Gastroesophageal sphincter (tissue), 4 donors: Measurements from ENCODE around the gene GSK3A. TPM values are rescaled to one million over a fixed set of nuclear protein-coding genes. Genes with fewer than 3 reads are reported as not detected.

Experiments
- ATAC-seq: fragments of 150-250 bp; one replicate; pipeline ENCODE4 v1.9.1; 2016; ENCODE audit warnings: mild to moderate bottlenecking, moderate library complexity
- H3K27ac ChIP-seq, 4 donors: fragments of 200-600 bp; sonication (generic) in 3 of 4; 1 replicate in 3 of 4; 2 replicates in 1 of 4; pipeline ENCODE4 v1.5.1; 2016 to 2019
- H3K27me3 ChIP-seq: fragments of 200-600 bp; sonication (generic); one replicate; pipeline ENCODE4 v1.5.1; 2019
- H3K36me3 ChIP-seq, 2 donors: fragments of 200-600 bp; sonication (generic); one replicate each; pipeline ENCODE4 v1.5.1; 2019; ENCODE audit warnings: control low read depth in 1 of 2
- H3K4me1 ChIP-seq, 3 donors: fragments of 200-600 bp; sonication (generic); 1 replicate in 2 of 3; 2 replicates in 1 of 3; pipeline ENCODE4 v1.5.1; 2016 to 2019; ENCODE audit warnings: control low read depth in 2 of 3
- H3K4me3 ChIP-seq, 2 donors: fragments of 200-600 bp; sonication (generic); one replicate each; pipeline ENCODE4 v1.5.1; 2019; ENCODE audit warnings: mild to moderate bottlenecking in 1 of 2, moderate library complexity in 1 of 2
- H3K9me3 ChIP-seq, 3 donors: fragments of 200-600 bp; sonication (generic); one replicate each; pipeline ENCODE4 v1.5.1; 2017 to 2019; ENCODE audit warnings: control low read depth in 2 of 3
- EP300 ChIP-seq: sonication (generic); formaldehyde crosslinking; IDR thresholded peaks from one replicate; pipeline ENCODE4 v1.6.1; 2017; ENCODE audit warnings: antibody characterized with exemption, mild to moderate bottlenecking
- POLR2A ChIP-seq, 2 donors: fragments of 450-650 bp; IDR thresholded peaks; one replicate each; pipeline ENCODE4 v1.6.1; 2017; ENCODE audit warnings: antibody characterized with exemption in 2 of 2, mild to moderate bottlenecking in 2 of 2, moderate library complexity in 1 of 2
- POLR2AphosphoS5 ChIP-seq: sonication (generic); formaldehyde crosslinking; IDR thresholded peaks from one replicate; pipeline ENCODE4 v1.6.1; 2017; ENCODE audit warnings: antibody characterized with exemption
- WGBS, 2 donors: methylation state at CpG; one replicate each; pipeline ENCODE4 v1.1.5; 2018; ENCODE audit warnings: low coverage in 1 of 2; 5-methylcytosine and 5-hydroxymethylcytosine counted together
- total RNA-seq, 4 donors: library from RNA; depleted of rRNA; stranded (reverse); fragments of >200 nt; gene quantifications; one replicate each; pipeline ENCODE4 v1.1.0, GENCODE V29; 2016
- TF ChIP-seq, protein P1 (sequence below), 4 experiments: fragments of 200-600 bp in 2 of 4; fragments of 450-650 bp in 2 of 4; sonication (generic) in 1 of 4; IDR thresholded peaks; one replicate each; pipeline ENCODE4 v1.5.1; 2017 to 2019; ENCODE audit warnings: antibody characterized with exemption in 4 of 4, mild to moderate bottlenecking in 2 of 4, moderate library complexity in 2 of 4

The GSK3A gene
- total RNA-seq, 4 donors from 2014 or later, result 30.8 to 51.0 (median 35.1) TPM

DNA sequence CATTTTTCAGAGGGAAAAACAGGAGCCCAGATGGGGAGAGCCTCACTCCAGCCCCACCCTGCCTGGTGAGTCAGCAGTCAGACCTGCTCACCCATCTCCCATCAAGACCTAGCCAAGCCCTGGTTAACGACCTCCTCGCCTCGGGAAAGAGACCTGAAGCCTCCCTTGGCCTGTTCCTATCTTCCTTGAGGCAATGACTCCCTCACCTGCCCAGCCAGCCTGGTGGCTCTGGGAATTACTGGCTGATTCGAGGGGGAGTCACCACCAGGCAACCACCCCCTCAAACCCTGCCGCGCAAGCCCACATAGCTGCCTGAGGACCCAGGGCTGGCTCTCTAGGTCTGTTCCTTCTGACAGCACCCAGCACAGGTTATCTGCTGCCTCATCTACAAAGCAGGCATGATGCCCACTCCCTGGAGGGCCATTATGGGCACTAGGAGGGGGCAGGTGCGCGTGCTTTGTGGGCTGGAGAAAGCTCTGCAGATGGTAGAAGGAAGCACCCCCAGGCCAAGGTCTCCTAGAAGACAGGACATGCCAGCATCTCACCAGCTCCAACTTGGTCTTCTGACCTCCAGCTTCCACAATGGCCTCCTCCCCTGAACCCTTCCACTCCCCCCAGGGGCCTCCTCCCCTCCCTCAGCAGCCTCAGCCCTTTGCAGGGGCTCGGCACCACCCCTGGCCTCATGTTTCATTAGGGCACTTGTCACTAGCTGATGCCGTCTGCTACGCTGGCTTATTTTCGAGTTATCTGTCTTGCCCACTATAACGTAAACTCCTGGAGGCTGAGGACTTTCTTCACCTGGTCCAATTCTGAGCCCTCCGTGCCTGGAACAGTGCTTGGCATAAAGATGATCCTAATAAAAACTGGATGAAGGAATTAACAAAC lies 35.3 kb downstream of the GSK3A start:
- Histone ChIP-seq H3K4me3 (no peak overlapping the region), H3K27ac (no peak overlapping the region), H3K36me3 (peaks cover 0 to 100% of the 10 kb centered on the region in 2 donors), H3K9me3 (no peaks in the 10 kb centered on the region), H3K4me1 (no peaks in the 10 kb centered on the region), H3K27me3 (no peaks in the 10 kb centered on the region)
- TF ChIP-seq, protein P1, sequence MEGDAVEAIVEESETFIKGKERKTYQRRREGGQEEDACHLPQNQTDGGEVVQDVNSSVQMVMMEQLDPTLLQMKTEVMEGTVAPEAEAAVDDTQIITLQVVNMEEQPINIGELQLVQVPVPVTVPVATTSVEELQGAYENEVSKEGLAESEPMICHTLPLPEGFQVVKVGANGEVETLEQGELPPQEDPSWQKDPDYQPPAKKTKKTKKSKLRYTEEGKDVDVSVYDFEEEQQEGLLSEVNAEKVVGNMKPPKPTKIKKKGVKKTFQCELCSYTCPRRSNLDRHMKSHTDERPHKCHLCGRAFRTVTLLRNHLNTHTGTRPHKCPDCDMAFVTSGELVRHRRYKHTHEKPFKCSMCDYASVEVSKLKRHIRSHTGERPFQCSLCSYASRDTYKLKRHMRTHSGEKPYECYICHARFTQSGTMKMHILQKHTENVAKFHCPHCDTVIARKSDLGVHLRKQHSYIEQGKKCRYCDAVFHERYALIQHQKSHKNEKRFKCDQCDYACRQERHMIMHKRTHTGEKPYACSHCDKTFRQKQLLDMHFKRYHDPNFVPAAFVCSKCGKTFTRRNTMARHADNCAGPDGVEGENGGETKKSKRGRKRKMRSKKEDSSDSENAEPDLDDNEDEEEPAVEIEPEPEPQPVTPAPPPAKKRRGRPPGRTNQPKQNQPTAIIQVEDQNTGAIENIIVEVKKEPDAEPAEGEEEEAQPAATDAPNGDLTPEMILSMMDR (IDR thresholded peaks at IDR 0.05), result no peak
- no peak for TF ChIP-seq POLR2A (IDR thresholded peaks at IDR 0.05)
- no peak for TF ChIP-seq EP300
- TF ChIP-seq POLR2AphosphoS5, result no peak
- WGBS, 2 donors, result 73 to 76% methylated on average over 3 to 4 of the region's 14 CpGs
- no peak for ATAC-seq

GRCh38 chr19:42204664-42205063 lies 37.7 kb downstream of the GSK3A start:
- 50 to 57% methylated on average over 1 to 2 of the region's 6 CpGs for WGBS, 2 donors
- ATAC-seq, result no peak
- H3K9me3 ChIP-seq, result no peaks in the 10 kb centered on the region
- no peak for TF ChIP-seq EP300
- TF ChIP-seq POLR2A (IDR thresholded peaks at IDR 0.05), result no peak
- H3K4me3 ChIP-seq, result no peak overlapping the region
- H3K27me3 ChIP-seq, result no peaks in the 10 kb centered on the region
- H3K27ac ChIP-seq, result no peak overlapping the region
- H3K4me1 ChIP-seq, result peaks cover 0 to 8% (median 0%) of the 10 kb centered on the region in 3 donors
- peaks cover 0 to 100% of the 10 kb centered on the region in 2 donors for H3K36me3 ChIP-seq

DNA sequence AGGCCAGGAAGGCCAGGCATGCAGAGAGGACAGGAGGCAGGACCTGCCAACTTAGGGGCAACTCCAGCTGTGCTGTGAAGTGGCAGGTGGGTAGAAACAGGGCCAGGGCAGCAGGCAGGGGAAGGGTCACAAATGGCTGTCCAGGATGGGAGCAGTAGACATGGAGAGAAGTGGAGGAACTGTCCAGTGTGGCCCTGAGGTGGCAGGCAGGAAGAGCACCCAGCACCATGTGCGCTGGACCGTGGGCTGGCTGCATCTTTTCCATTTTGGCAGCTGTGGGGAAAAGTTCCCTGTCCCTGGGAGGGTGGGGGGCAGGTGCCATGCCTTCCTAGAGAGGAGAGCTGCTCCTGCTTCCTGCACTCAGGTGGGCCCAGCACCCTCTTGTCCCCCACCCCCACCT lies 38.7 kb downstream of the GSK3A start:
- no peaks in the 10 kb centered on the region for H3K27me3 ChIP-seq
- no peak overlapping the region for H3K4me3 ChIP-seq
- no peak overlapping the region for H3K27ac ChIP-seq
- no peaks in the 10 kb centered on the region for H3K9me3 ChIP-seq
- peaks cover 0 to 9% (median 5%) of the 10 kb centered on the region in 3 donors for H3K4me1 ChIP-seq
- H3K36me3 ChIP-seq, result peaks cover 0 to 100% of the 10 kb centered on the region in 2 donors
- TF ChIP-seq POLR2AphosphoS5 (no peak), EP300 (no peak), POLR2A (IDR thresholded peaks at IDR 0.05) (no peak)
- TF ChIP-seq, protein P1 (IDR thresholded peaks at IDR 0.05), result no peak
- ATAC-seq, result no peak
- WGBS, 2 donors, result 100% methylated on average over 2 of the region's 2 CpGs; no CpG with 5 or more reads in 1 of the 2 donors

DNA sequence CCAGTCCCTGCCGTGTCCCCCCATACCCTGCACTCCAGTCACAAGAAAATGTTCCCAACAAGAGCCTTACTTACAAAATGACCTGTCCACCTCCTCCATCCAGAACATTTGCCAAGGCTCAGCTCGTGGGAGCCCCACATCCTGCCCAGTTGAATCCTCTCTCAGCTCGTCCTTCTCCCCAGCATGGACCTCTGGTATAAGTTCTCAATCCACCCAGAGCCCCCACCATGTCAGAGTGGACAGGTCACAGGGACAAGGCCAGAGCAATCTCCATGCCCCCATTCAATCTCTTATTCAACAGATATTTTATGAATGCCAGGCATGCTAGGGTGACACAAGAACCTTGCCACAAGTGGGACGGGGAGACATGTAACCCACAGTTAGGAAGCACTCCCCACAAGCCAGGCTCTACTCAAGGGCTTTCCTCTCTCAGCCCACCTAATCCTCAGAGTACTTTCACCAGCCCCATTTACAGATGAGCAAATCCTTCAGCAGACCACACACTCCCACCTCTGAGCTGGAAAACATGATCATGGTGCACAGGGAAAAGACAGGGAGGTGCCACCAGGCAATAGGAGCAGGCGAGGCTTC lies 40.0 kb downstream of the GSK3A start:
- Histone ChIP-seq H3K9me3 (no peaks in the 10 kb centered on the region), H3K4me3 (no peak overlapping the region), H3K36me3 (peaks cover 0 to 100% of the 10 kb centered on the region in 2 donors), H3K4me1 (peaks cover 0 to 9% (median 5%) of the 10 kb centered on the region in 3 donors), H3K27ac (peak overlapping the region in 1 of 4 donors; percentile 43), H3K27me3 (no peaks in the 10 kb centered on the region)
- no peak for ATAC-seq
- no peak for TF ChIP-seq EP300
- TF ChIP-seq POLR2A (IDR thresholded peaks at IDR 0.05), result no peak
- no peak for TF ChIP-seq POLR2AphosphoS5
- TF ChIP-seq, protein P1 (IDR thresholded peaks at IDR 0.05), result no peak
- 60 to 77% methylated on average over 1 to 4 of the region's 5 CpGs for WGBS, 2 donors

- Histone ChIP-seq H3K27me3 (no peaks in the 10 kb centered on the region), H3K4me3 (no peak overlapping the region), H3K27ac (peak overlapping the region in 3 of 4 donors; percentile 43 to 47 (median 45)), H3K36me3 (peaks cover 0 to 97% of the 10 kb centered on the region in 2 donors), H3K4me1 (peaks cover 0 to 9% (median 5%) of the 10 kb centered on the region in 3 donors), H3K9me3 (no peaks in the 10 kb centered on the region)
- ATAC-seq, result peak; percentile 37
- WGBS, 2 donors, result 55 to 64% methylated on average over 2 to 3 of the region's 6 CpGs
- TF ChIP-seq EP300 (no peak), POLR2A (IDR thresholded peaks at IDR 0.05) (no peak), POLR2AphosphoS5 (no peak)
- TF ChIP-seq, protein P1 (IDR thresholded peaks at IDR 0.05), result no peak
Observed at GRCh38 chr19:42201489-42202289, 40.7 kb downstream of the GSK3A start.
